Measurements from ENCODE around the gene GGCT.

GRCh38 chr7:30451539-30452279 lies 52.9 kb downstream of the GGCT start:
- TF ChIP-seq REST (IDR thresholded peaks at IDR 0.05; ENCODE audit: insufficient read depth in 1 of 2, low read depth in 2 of 2, low read length in 2 of 2) (no peak), TAF1 (IDR thresholded peaks at IDR 0.05; ENCODE audit: borderline replicate concordance, insufficient read depth, low read length) (no peak), SIN3A (IDR thresholded peaks at IDR 0.05; ENCODE audit: borderline replicate concordance, insufficient read depth, low read length) (no peak)
